Ureter (tissue), 1 donor: ENCODE data around the gene GLIS1. TPM values are rescaled to one million over a fixed set of nuclear protein-coding genes. Genes with fewer than 3 reads are reported as not detected.

ENCODE experiments used
- DNase-seq: peaks from one replicate; pipeline ENCODE4 v3.0.0-alpha.2; 2020; ENCODE audit warnings: low spot score
- total RNA-seq: library from RNA; stranded (reverse); gene quantifications from one replicate; pipeline ENCODE4 v1.2.4, GENCODE V29; 2023
- donor health status: DM: yes; HTN: yes; CAD: no.

GLIS1 gene
- total RNA-seq, 1 donor from 2014 or later = 2.7 TPM

DNA sequence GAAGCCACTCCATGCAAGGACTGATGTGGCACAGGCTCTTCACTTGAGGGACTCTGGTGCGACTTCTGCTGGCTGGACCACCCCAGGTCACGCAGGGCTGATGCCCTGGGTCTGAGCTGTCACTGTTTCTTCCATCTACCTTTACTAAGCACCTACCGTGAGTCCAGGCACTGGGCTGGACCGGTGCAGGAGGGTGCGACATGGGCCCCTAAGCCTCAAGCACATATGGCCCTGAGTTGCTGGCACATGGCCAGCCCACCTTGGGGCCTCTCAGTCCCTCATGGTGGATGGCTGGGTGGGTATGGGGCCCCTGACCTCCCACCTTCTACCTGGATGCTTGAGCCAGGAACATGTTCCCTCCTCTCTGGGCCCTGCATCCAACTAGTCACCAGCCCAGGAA, 203.7 kb downstream of the GLIS1 start:
- no peak for DNase-seq

DNA sequence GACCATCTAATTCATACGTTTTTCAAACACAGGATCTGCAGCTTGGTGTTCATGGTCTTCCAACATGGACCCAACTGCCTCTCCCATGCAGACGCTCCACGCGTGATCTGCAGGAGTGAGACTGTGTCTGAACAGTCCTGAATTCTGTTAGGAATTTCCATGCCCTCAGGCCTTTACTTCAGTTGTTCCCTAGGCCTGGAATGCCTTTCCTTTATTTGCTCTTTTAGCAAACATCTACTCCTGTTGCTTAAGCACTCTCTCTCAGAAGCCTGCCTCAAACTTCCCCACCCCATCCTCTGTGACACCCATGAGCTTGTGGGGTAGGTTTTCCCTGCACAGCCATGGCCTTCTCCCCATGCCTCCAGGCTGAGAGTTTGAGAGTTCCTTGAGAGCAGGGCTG, 206.1 kb downstream of the GLIS1 start:
- DNase-seq = no peak

DNA sequence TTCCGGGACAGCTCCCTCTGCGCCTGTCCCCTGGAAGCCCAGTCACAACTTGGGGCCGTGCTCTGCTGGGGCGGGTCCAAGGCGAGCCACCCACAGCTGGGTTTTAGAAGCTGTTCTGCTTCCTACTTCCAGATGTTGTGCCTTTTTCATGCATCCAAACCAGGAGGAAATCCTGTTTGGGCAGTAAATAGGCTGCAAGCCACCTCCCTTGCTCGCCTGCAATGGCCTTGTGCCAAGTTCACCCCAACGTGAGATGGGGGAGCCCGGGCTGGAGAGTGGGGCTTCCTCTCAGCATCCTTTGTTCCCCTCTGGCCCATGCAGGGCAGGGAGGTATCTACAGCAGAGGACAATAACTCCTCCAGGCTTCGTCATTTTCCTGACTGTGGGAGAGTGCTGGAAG, 206.6 kb downstream of the GLIS1 start:
- no peak for DNase-seq

DNA sequence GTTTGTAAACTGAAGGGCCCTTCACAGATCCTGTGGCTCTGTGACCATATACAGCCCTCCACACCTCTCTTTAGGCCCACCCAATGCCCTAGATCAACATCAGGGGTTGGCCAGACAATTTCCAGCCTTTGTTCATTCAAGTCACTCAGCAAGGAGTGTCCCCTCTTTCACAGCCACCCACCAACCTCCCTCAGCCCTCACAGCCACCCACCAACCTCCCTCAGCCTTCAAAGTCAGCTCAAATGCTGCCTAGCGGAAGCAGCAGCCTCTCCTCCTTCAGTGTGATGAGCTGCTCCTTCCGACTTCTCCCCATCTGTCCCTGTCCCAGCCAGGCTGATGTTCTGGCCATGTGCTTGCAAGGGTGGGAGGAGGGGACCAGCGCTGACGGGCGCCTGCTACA, 208.4 kb downstream of the GLIS1 start:
- DNase-seq = no peak

DNA sequence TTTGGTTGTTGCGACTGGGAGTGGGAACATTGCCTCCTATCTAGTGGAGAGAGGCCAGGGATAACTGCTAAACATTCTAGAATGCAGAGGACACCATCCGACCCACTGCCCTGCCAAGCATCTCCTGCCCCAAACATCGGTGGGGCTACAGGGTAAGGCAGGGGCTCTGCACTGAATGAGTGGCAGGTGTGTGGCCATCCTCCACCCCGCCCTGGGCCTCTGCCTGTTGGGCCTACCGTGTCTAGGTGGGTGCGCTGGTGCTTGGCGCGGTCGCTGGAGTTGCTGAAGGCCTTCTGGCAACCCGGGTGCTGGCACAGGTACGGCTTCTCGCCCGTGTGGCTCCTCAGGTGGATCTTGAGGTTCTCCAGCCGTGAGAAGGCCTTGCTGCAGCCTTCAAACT, 209.4 kb downstream of the GLIS1 start:
- no peak for DNase-seq

DNA sequence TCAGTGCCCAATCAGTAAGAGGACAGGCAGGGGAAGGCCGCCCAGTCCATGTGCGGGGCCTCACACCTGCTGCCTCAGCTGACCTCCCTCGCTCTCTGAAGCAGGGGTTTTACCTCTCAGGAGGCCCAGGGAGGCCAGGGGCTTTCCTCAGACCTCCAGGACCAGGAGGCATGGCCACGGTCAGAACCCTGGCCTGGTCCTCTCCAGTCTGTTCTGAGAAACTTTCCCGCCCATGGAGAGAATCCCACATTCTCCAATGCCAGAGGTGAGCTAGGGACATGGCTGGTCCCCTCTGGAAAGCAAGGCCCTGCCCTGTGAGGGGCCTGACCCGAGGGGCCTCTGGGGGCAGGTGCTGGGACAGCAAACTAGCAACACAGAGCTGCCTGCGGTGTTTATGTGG, 211.6 kb downstream of the GLIS1 start:
- no peak for DNase-seq

DNA sequence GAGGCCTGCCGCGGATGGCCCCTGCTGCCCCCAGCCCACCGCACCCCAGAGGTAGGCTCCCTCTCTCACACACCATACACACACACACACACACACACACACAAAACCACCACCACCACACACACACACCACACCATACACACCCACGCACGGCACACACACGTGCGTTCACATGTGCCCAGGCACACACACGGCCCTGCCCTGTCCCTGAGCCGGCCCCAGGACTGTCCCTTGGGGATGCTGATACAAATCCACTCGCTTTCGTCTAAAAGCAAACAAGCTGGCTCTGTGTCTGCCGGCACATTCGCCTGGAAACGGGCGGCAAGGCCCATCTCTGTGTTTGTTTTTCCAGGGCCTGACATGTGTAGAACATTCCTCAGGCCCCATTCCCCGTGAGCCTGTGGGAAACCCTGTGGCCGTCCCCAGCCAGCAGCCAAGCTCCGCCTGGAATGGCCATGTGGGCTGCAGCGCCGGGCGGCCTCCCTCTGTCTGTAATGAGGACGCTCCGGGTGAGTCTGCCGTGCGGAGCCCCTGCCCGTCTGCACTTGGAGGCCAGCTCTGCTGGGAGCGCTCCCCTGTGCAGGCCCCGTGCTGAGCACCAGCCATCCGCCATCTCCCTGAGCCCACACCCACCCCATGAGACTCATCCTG, 212.4 kb downstream of the GLIS1 start:
- DNase-seq = peak; percentile 70

DNA sequence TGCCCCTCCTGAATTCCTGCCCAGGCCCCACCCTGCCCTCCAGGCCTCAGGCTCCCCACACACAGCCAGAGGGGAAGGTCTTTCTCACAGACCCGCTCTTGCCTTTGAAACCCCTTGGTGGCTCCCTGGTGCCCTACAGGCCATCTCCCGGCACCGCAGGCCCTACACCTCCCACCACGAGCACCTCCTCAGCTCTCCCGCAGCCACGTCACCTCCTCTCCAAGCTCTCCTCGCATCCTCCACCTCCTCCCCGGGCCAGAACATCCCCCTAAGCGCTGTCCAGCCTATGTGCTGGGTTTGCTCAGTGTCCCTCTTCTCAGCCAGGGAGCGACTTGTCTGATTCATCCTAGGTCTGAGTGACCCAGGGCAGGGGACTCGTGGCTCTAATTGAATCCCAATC, 213.4 kb downstream of the GLIS1 start:
- DNase-seq = no peak

DNA sequence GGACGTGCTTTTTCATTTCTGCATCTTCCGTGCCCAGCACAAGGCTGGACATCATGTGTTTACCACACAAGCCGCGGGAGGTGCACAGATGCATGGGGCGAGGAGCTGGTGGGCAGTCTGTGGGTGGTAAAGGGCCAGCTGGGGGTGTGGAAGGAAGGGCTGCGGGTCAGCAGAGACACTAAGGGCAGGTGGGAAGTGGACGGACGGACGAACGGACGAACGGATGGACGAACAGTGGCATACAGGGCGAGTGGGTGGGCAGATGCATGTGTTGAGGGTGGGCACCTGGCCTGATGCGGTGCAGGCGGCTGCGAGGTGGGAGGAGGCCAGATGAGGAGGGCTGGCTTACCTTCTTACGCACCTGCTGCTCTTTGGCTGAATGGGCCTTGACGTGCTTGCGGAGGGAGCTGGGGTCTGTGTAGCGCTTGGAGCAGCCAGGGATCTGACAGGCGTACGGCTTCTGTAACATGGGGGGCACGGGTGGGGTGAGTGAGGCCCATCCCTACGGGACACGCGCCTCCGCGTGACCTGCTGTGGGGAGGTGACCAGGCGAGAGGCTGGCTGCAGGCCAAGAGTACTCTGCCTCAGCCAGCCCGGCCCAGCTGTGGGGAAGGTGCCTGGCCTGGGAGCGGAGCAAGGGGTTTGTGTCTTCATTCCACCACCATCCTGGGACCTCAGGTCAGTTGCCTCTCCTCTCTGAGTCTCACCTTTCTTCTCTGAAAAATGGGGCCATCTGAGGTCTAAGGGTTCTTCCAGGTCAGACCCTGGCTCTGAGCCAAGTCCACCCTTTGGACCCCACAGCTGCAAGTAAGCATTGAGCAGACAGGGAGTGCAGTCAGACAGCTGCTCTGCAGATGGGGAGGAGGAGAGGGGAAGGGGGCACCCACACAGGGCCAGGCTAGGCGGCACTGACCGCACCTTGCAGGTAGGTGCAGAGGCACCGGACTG, 214.3 kb downstream of the GLIS1 start:
- no peak for DNase-seq

DNA sequence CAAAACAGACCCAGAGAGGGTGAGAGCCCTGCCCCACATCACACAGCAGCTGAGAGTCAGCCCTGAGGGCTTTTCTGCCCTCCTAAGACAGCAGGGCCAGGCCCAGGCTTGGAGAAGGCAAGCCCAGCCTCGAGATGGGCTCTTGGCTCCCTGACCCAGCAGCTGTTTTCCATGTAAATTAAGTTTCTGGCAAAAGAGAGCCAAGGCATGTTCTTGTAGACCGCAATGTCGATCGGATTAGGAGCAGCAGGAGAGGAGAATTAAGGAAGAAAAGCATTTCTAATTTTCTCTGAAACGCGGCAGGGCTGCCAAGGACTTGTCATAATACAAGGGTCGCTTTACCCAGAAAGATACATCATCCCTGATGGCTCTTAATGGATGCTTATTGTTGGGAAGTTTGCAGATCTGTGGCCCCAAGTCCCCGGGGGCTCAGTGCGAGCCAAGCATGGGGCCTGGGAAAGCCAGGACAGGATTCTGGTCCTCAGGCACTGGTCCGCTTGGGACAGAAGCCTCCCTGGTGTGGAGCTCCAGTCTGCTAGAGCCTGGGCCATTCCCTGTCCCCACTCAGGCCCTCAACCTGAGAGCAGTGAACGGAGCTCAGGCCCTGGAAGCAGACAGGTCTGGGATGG, 216.9 kb downstream of the GLIS1 start:
- no peak for DNase-seq

DNA sequence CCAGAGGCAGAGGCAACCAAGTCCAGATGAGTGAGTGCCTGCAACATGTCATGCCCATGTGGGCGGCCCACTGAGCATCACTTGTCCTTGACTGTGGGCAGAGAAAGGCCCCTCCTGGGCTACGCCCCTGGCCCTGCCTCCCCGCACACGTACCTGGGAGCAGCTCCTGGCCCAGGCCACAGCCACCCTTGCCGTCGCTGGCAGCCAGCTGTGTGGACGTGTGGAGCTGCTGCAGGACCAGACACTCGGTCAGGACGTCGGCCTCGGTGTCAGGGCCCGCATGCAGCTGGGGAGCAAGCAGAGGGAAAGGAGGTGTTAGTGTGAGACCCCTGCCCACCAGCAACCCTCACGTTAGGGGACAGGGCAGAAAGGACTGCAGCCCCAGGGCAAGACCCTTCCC, 218.5 kb downstream of the GLIS1 start:
- DNase-seq = no peak

DNA sequence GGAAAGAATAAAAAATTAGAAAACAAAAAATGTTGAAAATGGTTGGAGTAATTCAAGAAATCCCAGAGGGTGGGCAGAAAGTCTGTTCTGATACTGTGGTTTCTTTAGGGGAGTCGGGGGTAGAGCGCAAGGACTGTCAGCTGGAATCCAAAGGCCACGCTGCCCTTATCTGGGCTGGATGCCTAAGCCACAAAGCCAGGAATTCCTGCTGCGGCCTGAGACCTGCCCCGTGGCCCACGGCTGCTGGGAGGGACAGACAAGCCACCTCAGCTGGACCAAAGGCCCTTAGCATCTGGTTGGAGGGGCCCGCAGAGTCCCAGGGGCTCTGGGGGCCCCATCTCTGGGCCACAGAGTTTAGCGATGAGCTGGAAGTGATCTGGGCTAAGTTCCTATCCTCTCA, 219.5 kb downstream of the GLIS1 start:
- no peak for DNase-seq

DNA sequence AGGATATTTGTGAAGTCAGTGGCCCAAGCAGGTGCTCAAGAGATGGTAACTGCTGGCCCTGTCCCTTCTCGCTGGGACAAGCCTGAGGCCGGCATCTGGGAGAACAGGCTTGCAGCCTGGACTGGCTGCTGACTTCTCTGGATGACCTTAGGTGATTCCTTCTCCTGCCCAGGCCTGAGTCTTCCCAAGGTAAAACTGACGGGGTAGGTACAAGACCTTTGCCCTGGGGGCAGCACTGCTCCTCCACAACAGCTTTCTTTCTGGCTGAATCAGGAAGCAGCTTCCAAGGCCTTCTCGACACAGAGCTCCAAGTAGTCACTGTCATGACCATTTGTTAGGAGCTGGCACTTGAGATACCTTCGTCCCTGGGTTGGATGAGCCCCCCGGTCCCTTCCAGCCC, 220.2 kb downstream of the GLIS1 start:
- no peak for DNase-seq

DNA sequence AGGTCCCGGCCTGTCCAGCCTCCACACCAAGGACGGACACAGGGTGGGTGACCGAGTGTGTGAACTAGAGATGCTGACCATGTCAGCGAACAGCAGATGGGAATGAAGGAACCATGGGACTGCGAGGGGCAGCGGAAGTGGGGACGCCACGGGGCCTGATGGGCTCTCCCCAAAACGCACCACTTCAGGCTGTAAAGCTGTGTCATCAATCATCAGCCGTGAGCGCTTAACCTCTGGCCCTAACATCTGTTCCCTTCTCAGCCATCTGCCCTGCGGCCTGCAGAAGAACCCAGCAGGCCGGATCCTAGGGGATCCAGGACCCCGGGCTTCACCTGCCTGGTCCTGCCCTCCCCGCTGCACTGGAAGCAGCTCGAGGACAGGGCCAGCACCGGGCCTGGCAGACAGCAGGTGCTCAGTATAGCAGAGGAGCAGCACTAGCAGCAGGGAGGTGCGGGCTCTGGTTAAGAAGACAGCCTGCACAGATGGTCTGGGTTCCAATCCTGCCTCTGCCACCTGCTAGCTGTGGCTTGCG, 221.1 kb downstream of the GLIS1 start:
- no peak for DNase-seq

DNA sequence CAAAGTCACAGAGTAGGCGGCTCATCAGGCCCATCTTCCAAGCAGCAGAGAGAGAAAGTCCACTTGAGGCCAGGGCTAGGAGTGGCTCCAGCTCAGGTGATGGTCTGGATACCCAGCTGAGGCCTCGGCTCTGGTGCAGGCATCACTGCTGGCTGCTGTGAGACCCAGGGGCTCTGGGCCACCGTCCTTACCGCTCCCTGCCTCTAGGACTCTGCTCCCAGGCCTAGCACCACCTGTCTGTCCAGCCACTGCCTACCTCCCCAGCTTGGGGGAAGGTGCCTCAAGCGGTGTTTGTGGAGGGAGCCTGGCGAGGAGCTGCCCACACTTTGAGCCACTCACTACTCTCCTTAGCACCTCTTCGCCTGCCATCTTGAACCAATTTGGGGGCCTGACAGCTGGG, 221.9 kb downstream of the GLIS1 start:
- DNase-seq = no peak

DNA sequence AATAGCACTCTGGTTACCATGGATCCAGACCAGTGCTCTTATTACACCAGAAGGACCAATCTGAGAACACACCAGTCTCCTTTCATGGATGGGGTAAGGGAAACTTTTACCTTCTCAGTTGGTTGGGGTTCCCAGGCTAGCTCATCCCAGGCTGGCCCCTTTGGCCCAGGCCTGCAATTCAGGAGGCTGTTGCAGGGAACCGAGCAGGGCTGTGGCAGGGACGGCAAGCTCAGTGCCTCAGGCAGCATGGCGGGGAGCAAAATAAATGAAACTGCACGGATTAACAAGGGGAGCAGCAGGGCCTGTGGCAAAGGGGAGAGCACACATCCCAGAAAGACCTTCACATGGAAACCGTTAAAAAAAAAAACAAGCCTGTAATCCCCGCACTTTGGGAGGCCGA, 222.8 kb downstream of the GLIS1 start:
- DNase-seq = no peak

DNA sequence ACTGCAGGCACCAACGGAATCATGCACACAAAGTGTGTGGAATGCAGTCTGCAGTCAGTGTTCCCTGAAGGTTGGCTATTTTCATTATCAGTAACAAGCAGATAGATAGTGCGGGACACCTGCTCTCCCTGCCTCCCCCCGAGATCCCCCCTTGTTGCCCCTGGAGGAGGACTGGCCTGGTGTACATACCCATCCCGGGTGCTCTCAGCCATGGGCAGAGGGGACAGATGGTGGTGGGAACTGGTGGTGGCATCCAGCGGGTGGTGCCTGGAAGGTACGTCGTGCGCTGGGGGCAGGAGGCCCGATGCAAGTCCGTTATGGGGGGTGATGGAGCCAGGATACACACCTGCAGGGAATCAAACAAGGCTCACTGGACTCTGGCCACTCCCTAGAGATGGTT, 224.5 kb downstream of the GLIS1 start:
- no peak for DNase-seq

DNA sequence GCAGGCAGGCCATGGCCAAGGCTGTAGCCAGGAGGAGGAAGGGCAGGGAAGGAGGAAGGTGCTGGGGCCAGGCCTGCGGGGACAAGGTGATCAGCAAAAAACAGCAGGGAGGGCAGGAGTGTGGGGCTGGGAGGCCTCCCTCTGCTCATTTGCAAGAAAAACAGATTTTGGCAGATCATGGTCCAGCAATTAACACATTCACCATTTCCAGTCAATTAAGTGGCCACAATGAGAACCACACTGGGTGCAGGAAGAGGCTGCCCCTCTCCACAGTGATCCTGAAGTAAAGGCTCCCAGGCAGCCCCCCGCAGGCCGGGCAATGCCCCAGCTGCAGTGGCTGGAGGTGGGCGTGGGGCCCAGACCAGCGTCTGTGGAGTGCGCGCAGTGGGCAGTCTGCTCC, 225.1 kb downstream of the GLIS1 start:
- DNase-seq = no peak

DNA sequence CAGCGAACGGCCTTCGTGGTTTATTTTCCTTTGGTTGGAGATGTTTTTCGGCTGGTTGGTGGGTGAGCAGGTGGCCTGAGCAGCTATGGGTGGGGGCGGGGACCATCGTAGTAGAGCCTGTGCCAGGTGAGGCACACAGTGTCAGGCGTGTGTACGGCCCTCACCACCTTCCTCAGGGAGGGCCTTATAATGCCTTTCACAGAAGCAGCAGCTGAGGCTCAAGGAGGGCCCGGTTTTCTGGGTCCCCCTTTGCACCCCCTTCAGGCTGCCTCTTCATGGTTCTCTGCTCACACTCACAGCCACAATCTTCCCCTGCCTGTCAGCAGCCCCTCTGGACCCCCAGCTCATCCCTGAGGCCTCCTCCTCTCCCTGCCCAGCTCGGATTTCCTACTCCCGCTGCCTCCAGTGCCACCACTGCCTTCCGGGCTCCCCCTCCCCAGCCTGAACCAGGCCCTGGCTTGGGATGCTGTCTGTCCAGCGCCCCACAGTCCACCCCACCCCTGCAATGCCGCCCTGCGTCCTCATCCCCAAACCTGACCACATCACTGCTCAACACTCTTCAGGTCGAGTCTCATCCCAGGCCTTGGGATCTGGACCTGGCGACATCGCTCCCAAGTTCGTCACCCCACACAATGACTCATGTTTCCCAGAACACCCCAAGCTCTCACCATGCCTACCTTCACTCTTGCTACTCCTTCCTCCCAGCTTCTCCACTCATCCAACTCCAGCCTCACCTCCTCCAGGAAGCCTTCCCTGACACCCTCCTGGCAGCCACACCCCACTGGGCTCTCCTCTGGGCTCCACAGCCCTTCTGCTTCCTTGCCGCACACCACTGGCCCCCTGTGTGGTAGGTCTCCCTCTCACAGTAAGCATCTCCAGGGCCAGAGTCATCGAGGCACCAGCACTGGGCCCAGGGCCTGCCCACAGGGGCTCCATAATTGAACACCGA, 225.9 kb downstream of the GLIS1 start:
- no peak for DNase-seq

DNA sequence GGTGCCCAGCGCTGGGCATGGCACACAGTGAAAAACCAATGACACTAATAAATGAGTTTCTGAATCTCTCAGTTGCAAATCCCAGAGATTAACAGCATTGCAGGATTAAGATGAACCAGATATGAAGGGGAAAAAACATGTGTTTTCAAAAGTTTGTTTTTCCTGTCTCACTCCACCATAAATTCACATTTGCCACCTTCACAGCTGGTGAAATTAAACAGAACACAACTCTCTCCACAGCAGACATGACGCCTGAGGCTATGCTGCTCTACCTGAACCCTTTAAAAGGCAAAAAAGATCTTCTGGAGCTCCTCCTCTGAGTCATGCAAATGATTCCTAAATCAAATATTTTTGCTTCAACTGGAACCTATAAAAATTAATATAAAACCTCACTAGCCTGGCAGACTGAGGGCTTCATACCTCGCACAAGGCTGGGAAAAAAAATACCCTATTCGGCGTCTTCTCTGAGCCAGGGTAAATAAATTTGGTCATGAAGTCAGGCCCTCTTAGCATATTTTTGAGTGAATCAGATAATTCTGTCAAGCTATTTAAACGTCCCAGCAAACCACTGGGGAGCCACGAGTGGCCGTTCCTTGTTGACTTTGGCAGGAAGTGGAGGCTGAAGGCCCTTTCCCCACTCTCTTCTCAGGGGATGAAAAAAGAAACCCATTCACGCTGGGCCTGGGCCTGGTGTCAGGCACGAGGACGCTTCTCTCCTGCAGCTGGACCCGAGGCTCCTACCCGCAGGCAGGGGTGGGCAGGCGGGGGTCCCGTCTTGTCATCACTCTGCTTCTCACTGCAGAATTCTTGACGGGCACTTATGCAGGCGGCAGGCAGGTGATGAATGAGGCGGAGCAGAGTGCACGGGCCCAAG, 226.8 kb downstream of the GLIS1 start:
- DNase-seq = no peak
